ENCODE results near the gene UBA3.

UBA3 gene

DNA sequence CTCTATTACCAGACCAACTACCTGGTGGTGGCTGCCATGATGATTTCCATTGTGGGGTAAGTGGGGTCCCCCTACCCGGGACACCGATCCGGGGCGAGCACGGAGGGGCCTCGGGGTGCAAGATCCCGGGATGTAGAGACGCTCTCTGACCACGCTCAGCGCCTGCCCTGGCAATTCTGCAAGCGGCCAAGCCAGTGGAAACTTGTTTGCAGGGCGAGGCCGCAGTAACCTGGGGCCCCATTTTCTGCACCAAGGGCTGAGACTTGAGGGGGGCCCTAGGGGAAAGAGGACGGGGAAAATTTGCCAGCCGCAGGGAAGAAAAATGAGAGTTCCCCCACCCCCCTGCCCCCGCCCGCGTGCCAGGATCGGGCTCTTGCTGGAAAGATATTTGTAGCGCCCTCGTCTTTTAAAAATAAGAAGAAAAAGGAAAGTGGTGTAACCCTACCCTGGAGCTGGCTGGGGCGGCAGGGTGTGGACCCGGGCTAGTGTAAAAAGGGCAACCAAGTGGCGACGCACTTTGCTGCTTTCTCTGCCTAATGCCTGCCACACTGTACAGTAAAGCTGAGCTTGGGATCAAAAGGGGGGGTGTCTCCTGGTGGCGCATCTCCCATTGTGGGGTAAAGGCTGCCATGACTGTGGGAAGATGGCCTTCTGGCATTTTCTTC lies 5.1 kb upstream of the UBA3 start:
- TF ChIP-seq, protein P1, sequence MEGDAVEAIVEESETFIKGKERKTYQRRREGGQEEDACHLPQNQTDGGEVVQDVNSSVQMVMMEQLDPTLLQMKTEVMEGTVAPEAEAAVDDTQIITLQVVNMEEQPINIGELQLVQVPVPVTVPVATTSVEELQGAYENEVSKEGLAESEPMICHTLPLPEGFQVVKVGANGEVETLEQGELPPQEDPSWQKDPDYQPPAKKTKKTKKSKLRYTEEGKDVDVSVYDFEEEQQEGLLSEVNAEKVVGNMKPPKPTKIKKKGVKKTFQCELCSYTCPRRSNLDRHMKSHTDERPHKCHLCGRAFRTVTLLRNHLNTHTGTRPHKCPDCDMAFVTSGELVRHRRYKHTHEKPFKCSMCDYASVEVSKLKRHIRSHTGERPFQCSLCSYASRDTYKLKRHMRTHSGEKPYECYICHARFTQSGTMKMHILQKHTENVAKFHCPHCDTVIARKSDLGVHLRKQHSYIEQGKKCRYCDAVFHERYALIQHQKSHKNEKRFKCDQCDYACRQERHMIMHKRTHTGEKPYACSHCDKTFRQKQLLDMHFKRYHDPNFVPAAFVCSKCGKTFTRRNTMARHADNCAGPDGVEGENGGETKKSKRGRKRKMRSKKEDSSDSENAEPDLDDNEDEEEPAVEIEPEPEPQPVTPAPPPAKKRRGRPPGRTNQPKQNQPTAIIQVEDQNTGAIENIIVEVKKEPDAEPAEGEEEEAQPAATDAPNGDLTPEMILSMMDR (IDR thresholded peaks at IDR 0.05; ENCODE audit: low read depth, low read length), result no peak
- DNase-seq (ENCODE audit: extremely low read depth, low read depth), result no peak

DNA sequence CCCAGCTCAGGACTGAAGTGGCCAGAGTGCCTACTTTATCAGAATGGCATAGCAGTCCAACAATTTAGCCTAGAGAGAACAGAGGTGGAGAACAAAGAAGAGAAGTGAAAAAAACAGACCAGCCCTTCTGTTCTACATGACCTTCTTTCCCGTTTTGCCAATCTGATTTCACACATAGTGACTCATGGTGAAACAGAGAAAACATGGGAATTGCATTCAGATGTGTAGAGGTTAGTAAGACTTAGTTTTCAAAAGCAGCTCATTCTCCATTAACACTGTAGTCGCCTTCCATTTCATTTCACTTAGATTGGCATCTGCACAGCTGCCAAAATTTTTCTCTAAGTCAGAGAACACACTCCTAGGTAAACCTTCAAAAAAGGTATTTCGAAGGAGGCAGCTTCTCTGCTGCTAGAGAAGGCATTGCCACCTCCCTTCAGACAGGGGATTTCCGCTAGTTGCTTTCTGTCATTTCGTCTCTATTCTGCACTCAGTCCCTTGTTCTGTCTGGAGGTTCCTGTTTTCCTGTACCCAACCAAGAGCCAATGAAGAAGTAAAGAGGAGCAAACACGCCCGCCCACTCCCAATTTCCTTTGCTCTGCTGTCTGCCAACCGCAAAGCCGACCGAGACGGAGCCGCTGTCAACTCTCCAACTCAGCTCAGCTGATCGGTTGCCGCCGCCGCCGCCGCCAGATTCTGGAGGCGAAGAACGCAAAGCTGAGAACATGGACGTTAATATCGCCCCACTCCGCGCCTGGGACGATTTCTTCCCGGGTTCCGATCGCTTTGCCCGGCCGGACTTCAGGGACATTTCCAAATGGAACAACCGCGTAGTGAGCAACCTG lies 4.4 kb upstream of the UBA3 start, which contains the start of gene ARL6IP5:
Gene ARL6IP5 (plus strand): TSS at position 612 of the 842 bp plus-strand sequence. CDS start 111 bp downstream, at position 723.
- DNase-seq (ENCODE audit: extremely low read depth, low read depth), result peak; percentile 87
- TF ChIP-seq, protein P1 (IDR thresholded peaks at IDR 0.05; ENCODE audit: low read depth, low read length), result no peak

DNA sequence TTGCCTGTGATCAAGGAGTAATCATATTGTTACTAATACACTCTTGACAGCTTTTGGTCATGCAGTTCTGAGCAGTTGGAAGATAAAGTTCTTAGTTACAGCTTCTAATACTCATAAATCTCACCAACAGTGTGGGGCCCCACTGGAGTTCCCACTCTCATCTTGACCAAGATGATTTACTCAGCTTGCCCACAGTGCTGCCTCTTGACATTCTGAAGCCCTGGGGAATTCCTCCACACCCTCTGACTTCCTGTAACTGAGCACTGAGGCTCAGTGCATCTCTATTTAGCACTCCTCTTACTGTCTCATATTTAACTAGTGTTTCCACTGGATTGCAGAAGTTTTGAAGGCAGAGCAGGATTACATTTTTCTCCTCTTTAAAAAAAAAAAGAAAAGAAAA lies 2.6 kb upstream of the UBA3 start:
- TF ChIP-seq, protein P1 (IDR thresholded peaks at IDR 0.05; ENCODE audit: low read depth, low read length), result no peak
- peak; percentile 49 for DNase-seq (ENCODE audit: extremely low read depth, low read depth)

DNA sequence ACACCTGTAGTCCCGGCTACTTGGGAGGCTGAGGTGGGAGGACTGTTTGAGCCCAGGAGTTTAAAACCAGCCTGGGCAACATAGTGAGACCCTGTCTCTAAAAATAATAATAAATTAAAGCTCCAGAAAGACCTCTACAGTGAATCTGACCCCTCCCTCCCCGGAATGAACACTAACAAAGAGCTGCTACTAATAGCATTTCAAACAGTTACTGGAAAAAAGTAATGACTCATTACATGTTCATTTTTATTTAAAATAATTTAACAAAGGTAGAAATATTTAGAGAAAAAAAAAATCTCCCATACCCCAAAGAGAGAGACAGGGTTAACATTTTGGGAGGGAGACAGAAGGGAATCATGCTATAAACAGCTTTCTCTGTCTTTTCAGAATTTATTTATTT lies 2.2 kb upstream of the UBA3 start:
- TF ChIP-seq, protein P1 (IDR thresholded peaks at IDR 0.05; ENCODE audit: low read depth, low read length), result no peak
- DNase-seq (ENCODE audit: extremely low read depth, low read depth), result no peak

DNA sequence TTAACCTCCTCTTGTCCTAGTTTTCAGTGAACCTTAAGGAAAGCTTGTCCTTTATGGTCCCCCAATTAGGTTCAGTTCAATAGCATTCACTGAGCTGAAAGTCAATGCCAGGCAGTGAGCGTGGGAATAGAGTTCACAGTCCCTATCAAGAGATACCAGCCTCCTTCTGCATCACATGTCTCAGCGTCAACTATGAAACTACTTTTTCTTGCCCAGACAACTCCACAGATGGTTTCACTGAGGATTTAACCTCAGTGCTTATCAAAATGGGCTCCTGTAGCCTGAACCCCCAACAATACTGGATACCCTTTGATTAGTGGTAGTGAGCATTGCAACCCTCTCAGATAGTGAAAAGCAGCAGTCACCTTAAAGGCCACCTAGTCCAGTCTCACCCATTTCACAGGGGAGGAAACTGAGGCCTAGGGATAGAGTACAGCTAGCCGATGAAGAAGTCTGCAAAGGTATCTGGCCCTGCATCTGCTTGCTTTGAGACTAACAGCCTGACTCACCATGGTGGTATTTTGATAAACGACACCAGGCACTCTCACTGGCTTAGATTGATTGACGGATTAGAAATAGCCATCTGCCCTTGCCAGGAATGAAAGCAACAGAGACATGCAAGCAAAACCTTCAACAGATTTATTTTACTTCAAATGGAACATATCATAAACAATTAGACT lies 1.6 kb upstream of the UBA3 start:
- no peak for DNase-seq (ENCODE audit: extremely low read depth, low read depth)

DNA sequence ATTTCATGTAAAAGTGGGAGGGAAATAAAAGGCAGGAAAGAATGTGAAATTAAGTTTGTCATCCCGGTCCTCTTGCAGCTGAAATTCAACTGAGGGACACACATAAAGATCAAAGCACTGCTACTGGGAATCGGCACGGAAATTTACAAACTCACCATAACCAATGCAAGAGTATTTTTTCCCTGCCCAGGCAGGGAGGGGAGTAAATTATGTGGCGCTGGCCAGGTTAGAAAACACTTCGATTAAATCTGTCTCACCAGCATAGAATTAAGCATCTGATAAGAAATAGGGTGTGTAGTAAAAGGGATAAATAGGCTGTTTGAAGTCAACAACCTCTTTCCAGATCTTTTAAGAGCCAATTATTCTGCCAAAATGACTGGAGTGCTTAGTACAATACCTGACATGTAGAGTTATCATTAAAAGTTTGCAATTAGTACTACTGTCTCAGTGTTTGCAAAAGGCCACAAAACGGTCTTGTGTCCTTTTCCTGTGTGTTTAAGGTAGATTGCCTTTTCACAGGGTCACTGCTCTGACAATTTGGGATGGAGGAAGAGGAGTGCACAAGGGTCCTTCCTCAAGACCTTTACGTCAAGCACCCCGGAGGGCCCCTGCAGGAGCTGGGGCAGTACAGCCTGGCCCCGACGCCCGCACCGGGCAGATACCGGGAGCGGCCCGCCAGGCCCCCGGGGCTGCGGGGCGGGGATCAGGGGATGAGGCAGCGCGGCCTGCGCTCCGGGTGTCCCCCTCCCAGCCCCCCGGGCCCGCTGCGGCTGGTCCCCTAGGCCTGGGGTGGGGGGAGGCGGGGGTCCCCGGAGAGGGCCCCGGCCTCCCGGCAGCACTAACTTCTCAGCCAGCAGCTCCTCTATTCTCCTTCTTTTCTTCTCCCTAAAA lies 651 bp downstream of the UBA3 start:
- TF ChIP-seq, protein P1 (IDR thresholded peaks at IDR 0.05; ENCODE audit: low read depth, low read length), result no peak
- DNase-seq (ENCODE audit: extremely low read depth, low read depth), result no peak

More for the DNA sequence above, 1.6 kb upstream of the UBA3 start:
- TF ChIP-seq, protein P1 (IDR thresholded peaks at IDR 0.05; ENCODE audit: low read depth, low read length), result no peak
